ENCODE results near the gene COG5. TPM values are rescaled to one million over a fixed set of nuclear protein-coding genes. Genes with fewer than 3 reads are reported as not detected.

Gene COG5
- total and polyA plus RNA-seq, 9 of the 15 experiments (the other 6 are each of a cell fraction or from before 2014, with no cell fraction given) = 15.3 to 75.1 (median 56.4) TPM

DNA sequence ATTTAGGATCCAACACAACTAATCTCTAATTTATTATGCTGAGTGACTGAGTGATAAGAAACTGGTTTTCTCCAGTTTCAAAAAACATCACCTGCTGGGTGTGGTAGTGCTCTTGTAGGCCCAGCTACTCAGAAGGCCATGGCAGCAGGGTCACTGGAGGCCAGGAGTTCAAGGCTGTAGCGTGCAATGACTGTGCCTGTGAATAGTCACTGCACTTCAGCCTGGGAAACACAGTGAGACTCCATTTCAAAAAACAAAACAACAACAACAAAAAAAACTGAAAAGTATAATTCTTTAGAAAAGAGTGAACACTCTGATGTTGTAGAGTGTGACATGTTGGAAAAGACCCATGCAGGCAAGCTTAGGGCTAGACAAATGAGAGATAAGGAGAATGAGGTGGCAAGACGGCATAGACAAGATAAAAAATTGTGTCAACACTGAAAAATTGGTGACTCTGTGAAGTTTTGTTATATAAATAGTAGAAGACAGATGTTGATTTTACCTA lies 243.9 kb downstream of the COG5 start (continued):
- TF ChIP-seq, protein P1, sequence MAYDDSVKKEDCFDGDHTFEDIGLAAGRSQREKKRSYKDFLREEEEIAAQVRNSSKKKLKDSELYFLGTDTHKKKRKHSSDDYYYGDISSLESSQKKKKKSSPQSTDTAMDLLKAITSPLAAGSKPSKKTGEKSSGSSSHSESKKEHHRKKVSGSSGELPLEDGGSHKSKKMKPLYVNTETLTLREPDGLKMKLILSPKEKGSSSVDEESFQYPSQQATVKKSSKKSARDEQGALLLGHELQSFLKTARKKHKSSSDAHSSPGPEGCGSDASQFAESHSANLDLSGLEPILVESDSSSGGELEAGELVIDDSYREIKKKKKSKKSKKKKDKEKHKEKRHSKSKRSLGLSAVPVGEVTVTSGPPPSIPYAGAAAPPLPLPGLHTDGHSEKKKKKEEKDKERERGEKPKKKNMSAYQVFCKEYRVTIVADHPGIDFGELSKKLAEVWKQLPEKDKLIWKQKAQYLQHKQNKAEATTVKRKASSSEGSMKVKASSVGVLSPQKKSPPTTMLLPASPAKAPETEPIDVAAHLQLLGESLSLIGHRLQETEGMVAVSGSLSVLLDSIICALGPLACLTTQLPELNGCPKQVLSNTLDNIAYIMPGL (CRISPR knock-in tag; IDR thresholded peaks at IDR 0.05) = no peak
- TF ChIP-seq, protein P2, sequence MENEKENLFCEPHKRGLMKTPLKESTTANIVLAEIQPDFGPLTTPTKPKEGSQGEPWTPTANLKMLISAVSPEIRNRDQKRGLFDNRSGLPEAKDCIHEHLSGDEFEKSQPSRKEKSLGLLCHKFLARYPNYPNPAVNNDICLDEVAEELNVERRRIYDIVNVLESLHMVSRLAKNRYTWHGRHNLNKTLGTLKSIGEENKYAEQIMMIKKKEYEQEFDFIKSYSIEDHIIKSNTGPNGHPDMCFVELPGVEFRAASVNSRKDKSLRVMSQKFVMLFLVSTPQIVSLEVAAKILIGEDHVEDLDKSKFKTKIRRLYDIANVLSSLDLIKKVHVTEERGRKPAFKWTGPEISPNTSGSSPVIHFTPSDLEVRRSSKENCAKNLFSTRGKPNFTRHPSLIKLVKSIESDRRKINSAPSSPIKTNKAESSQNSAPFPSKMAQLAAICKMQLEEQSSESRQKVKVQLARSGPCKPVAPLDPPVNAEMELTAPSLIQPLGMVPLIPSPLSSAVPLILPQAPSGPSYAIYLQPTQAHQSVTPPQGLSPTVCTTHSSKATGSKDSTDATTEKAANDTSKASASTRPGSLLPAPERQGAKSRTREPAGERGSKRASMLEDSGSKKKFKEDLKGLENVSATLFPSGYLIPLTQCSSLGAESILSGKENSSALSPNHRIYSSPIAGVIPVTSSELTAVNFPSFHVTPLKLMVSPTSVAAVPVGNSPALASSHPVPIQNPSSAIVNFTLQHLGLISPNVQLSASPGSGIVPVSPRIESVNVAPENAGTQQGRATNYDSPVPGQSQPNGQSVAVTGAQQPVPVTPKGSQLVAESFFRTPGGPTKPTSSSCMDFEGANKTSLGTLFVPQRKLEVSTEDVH (IDR thresholded peaks at IDR 0.05; ENCODE audit: low read depth, partially characterized antibody) = peak; percentile 36
- no peak for TF ChIP-seq IRF9 (tag; IDR thresholded peaks at IDR 0.05)
- no peak for TF ChIP-seq ZNF75A (CRISPR knock-in tag; IDR thresholded peaks at IDR 0.05)
- TF ChIP-seq HES1 (IDR thresholded peaks at IDR 0.05; ENCODE audit: low read depth) = peak; percentile 62; the same call in 1 of the 2 replicates
- TF ChIP-seq ZNF316 (IDR thresholded peaks at IDR 0.05) = peak; percentile 86
- no peak; the same call in 1 of the 2 replicates for TF ChIP-seq RB1 (IDR thresholded peaks at IDR 0.05; ENCODE audit: low read depth)
- TF ChIP-seq DPF2 (IDR thresholded peaks at IDR 0.05) = peak; percentile 98
- TF ChIP-seq ZNF354B (CRISPR knock-in tag; IDR thresholded peaks at IDR 0.05) = no peak
- no peak for TF ChIP-seq ERF (CRISPR knock-in tag; IDR thresholded peaks at IDR 0.05)
- no peak for TF ChIP-seq ZFP91 (CRISPR knock-in tag; IDR thresholded peaks at IDR 0.05)
- no peak for TF ChIP-seq POLR2A (conservative IDR thresholded peaks at IDR 0.05)
- no peak for TF ChIP-seq ETS2 (tag; IDR thresholded peaks at IDR 0.05; ENCODE audit: borderline replicate concordance, poor library complexity, severe bottlenecking)
- no peak for TF ChIP-seq MYBL2 (IDR thresholded peaks at IDR 0.05; ENCODE audit: low read depth)
- no peak for TF ChIP-seq MYBL2 (CRISPR knock-in tag; IDR thresholded peaks at IDR 0.05; ENCODE audit: borderline replicate concordance)
- no peak for TF ChIP-seq MAFF (IDR thresholded peaks at IDR 0.05; ENCODE audit: low read length)
- TF ChIP-seq TCF3 (CRISPR knock-in tag; IDR thresholded peaks at IDR 0.05) = peak; percentile 56
- no peak for TF ChIP-seq ELF4 (CRISPR knock-in tag; IDR thresholded peaks at IDR 0.05)
- TF ChIP-seq, protein P3, sequence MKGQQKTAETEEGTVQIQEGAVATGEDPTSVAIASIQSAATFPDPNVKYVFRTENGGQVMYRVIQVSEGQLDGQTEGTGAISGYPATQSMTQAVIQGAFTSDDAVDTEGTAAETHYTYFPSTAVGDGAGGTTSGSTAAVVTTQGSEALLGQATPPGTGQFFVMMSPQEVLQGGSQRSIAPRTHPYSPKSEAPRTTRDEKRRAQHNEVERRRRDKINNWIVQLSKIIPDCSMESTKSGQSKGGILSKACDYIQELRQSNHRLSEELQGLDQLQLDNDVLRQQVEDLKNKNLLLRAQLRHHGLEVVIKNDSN (CRISPR knock-in tag; IDR thresholded peaks at IDR 0.05) = no peak
- no peak for TF ChIP-seq KDM5B (IDR thresholded peaks at IDR 0.05; ENCODE audit: insufficient replicate concordance, low read depth, low read length)
- TF ChIP-seq HSF4 (CRISPR knock-in tag; IDR thresholded peaks at IDR 0.05; ENCODE audit: borderline replicate concordance) = no peak
